Mucosa of rectum (tissue), 2 donors: ENCODE data around the gene NRXN2.

Experiments used
- H3K27ac ChIP-seq, 2 donors: one replicate each; pipeline ENCODE4 v1.7.0; 2013; ENCODE audit warnings: inconsistent platforms in 2 of 2, low read depth in 2 of 2, low read length in 2 of 2
- H3K27me3 ChIP-seq, 2 donors: one replicate each; pipeline ENCODE4 v1.7.0; 2013; ENCODE audit warnings: low read length in 2 of 2; ENCODE audit not compliant: control insufficient read depth in 2 of 2, insufficient read depth in 2 of 2
- H3K36me3 ChIP-seq, 2 donors: one replicate each; pipeline ENCODE4 v1.7.0; 2013; ENCODE audit warnings: low read length in 2 of 2; ENCODE audit not compliant: control insufficient read depth in 2 of 2, insufficient read depth in 2 of 2
- H3K4me1 ChIP-seq, 2 donors: one replicate each; pipeline ENCODE4 v1.7.0; 2013; ENCODE audit warnings: low read length in 2 of 2, mild to moderate bottlenecking in 1 of 2; ENCODE audit not compliant: control insufficient read depth in 2 of 2, insufficient read depth in 2 of 2
- H3K4me3 ChIP-seq, 2 donors: one replicate each; pipeline ENCODE4 v1.7.0; 2013; ENCODE audit warnings: low read length in 2 of 2
- H3K9ac ChIP-seq, 2 donors: one replicate each; pipeline ENCODE4 v1.7.0; 2013; ENCODE audit warnings: low read length in 2 of 2, low read depth in 1 of 2, mild to moderate bottlenecking in 1 of 2
- H3K9me3 ChIP-seq, 2 donors: one replicate each; pipeline ENCODE4 v1.7.0; 2013; ENCODE audit warnings: low read length in 2 of 2; ENCODE audit not compliant: control insufficient read depth in 2 of 2
- donor health status: healthy.
- donor health status: Normal muscosa, but diverticular disease.

The NRXN2 gene

DNA sequence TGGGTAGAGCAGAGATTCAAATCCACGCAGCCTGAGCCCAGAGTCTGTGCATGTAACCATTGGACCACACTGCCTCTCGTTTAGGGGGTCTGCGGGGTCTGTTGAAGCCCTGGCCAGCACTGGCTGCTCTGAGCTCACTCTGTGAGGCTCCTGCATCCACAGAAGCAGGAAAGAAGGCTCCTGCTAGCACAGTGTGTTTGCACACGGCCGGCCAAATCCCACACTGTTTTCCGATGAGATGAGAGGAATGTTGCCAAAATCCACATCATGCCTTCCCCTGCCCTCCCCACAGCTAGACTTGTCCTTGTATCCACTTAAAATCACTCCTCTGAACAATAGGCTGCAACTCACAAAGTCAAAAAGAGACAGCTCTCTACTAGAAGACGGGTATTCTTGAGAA lies 142.6 kb downstream of the NRXN2 start:
- Histone ChIP-seq H3K27me3 (peaks cover 0 to 2% of the 10 kb centered on the region in 2 donors), H3K4me1 (no peaks in the 10 kb centered on the region), H3K27ac (no peak overlapping the region), H3K9me3 (no peaks in the 10 kb centered on the region), H3K36me3 (no peaks in the 10 kb centered on the region), H3K4me3 (no peak overlapping the region), H3K9ac (no peak overlapping the region)

DNA sequence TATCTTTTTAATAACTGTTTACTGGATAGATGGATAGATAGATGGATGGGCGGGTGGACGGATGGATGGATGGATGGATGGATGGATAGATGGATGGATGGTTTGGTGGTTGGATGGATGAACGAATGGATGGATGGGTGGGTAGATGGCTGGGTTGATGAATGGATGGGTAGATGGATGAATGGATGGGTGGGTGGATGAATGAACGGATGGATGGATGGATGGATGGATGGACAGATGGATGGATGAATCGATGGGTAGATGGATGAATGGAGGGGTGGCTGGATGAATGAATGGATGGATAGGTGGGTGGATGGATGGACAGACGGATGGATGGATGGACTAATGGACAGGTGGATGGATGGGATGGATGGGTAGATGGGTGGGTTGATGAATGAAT lies 145.8 kb downstream of the NRXN2 start:
- Histone ChIP-seq H3K9me3 (no peaks in the 10 kb centered on the region), H3K4me1 (no peaks in the 10 kb centered on the region), H3K4me3 (no peak overlapping the region), H3K27me3 (no peaks in the 10 kb centered on the region), H3K27ac (no peak overlapping the region), H3K9ac (no peak overlapping the region), H3K36me3 (no peaks in the 10 kb centered on the region)

- Histone ChIP-seq H3K4me3 (no peak overlapping the region), H3K4me1 (peaks cover 2 to 4% of the 10 kb centered on the region in 2 donors), H3K9ac (no peak overlapping the region), H3K27ac (no peak overlapping the region), H3K36me3 (no peaks in the 10 kb centered on the region), H3K9me3 (no peaks in the 10 kb centered on the region), H3K27me3 (no peaks in the 10 kb centered on the region)
These were observed 150.9 kb downstream of the NRXN2 start for GRCh38 chr11:64572143-64572542.

DNA sequence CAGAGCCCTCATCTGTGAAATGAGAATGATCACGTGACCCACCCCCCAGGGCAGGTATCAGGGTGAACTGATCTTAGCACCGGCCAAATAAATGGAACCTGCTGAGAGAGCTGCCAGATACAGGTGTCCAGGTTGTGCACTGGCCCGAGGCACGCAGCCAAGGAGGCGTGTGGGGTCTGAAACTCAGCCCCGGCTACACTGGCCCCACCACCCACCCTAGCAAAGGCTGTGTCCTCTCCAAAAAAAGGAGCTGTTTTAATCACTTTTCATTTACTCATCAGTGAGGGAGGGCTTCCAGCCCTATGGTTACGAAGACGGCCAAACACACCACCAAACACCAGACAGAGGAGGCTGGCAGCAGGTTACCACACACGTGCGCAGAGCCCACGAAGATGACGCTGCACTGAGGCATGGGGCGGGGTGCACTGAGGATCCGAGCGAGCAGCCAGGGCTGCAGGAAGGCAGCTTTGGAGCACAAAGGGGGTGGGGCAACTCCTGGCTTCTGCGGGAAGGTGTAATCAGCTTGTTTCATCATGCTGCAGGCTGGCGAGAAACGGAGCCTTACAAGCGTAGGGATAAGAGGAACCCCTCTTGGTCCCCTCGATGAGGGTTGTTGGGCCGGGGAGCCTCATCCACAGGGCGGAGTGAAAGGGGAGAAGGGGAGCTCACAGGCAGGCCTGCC lies 151.4 kb downstream of the NRXN2 start:
- Histone ChIP-seq H3K27me3 (no peaks in the 10 kb centered on the region), H3K36me3 (no peaks in the 10 kb centered on the region), H3K4me3 (no peak overlapping the region), H3K4me1 (peaks cover 2 to 4% of the 10 kb centered on the region in 2 donors), H3K27ac (no peak overlapping the region), H3K9me3 (no peaks in the 10 kb centered on the region), H3K9ac (no peak overlapping the region)

DNA sequence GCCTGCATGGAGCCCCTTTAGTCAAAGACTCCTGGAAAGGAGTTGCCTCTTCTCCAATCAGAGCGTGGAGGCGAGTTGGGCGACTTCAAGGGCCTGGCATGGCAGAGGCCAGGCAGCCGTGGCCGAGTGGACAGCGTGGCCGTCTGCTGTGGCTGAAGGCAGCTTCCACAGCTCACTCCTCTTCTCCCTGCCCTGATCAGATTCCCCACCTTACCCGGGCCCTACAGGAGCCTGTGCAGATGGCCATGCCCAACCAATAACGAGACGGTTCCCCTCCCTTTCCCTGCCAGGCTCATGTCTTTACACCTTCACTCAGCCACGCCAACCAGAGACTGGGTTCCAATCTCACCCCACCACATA lies 152.0 kb downstream of the NRXN2 start:
- no peaks in the 10 kb centered on the region for H3K27me3 ChIP-seq
- no peaks in the 10 kb centered on the region for H3K9me3 ChIP-seq
- H3K4me3 ChIP-seq = no peak overlapping the region
- H3K9ac ChIP-seq = no peak overlapping the region
- no peak overlapping the region for H3K27ac ChIP-seq
- H3K36me3 ChIP-seq = no peaks in the 10 kb centered on the region
- H3K4me1 ChIP-seq = peaks cover 2 to 4% of the 10 kb centered on the region in 2 donors

- Histone ChIP-seq H3K4me1 (peaks cover 2 to 4% of the 10 kb centered on the region in 2 donors), H3K27me3 (no peaks in the 10 kb centered on the region)
These were observed 152.7 kb downstream of the NRXN2 start for GRCh38 chr11:64570341-64570740.

GRCh38 chr11:64569300-64569970 lies 153.6 kb downstream of the NRXN2 start:
- Histone ChIP-seq H3K27ac (no peak overlapping the region), H3K36me3 (no peaks in the 10 kb centered on the region), H3K27me3 (no peaks in the 10 kb centered on the region), H3K9ac (no peak overlapping the region), H3K4me1 (peaks cover 2 to 4% of the 10 kb centered on the region in 2 donors), H3K4me3 (no peak overlapping the region), H3K9me3 (no peaks in the 10 kb centered on the region)

More at GRCh38 chr11:64570341-64570740, 152.7 kb downstream of the NRXN2 start:
- H3K36me3 ChIP-seq = no peaks in the 10 kb centered on the region
- H3K9ac ChIP-seq = no peak overlapping the region
- H3K9me3 ChIP-seq = no peaks in the 10 kb centered on the region
- no peak overlapping the region for H3K4me3 ChIP-seq
- H3K27ac ChIP-seq = no peak overlapping the region

- no peaks in the 10 kb centered on the region for H3K27me3 ChIP-seq
- H3K4me3 ChIP-seq = no peak overlapping the region
- no peak overlapping the region for H3K27ac ChIP-seq
- H3K4me1 ChIP-seq = peaks cover 2 to 4% of the 10 kb centered on the region in 2 donors
- no peak overlapping the region for H3K9ac ChIP-seq
- H3K36me3 ChIP-seq = no peaks in the 10 kb centered on the region
- no peaks in the 10 kb centered on the region for H3K9me3 ChIP-seq
These were observed 154.3 kb downstream of the NRXN2 start for GRCh38 chr11:64568584-64569140.

GRCh38 chr11:64568041-64568571 lies 154.9 kb downstream of the NRXN2 start:
- H3K4me3 ChIP-seq = no peak overlapping the region
- no peaks in the 10 kb centered on the region for H3K36me3 ChIP-seq
- no peaks in the 10 kb centered on the region for H3K9me3 ChIP-seq

More at GRCh38 chr11:64568041-64568571, 154.9 kb downstream of the NRXN2 start:
- no peak overlapping the region for H3K27ac ChIP-seq
- no peaks in the 10 kb centered on the region for H3K27me3 ChIP-seq
- H3K9ac ChIP-seq = no peak overlapping the region
- H3K4me1 ChIP-seq = peaks cover 2 to 4% of the 10 kb centered on the region in 2 donors
